GM19193 (cell line): ENCODE results near the gene DACT1.

Source experiments
- POLR2A ChIP-seq: IDR thresholded peaks from 4 replicates; pipeline ENCODE4 v1.6.1; 2011; ENCODE audit not compliant: insufficient read depth, insufficient read length; ENCODE audit errors: extremely low read depth

DACT1 gene

DNA sequence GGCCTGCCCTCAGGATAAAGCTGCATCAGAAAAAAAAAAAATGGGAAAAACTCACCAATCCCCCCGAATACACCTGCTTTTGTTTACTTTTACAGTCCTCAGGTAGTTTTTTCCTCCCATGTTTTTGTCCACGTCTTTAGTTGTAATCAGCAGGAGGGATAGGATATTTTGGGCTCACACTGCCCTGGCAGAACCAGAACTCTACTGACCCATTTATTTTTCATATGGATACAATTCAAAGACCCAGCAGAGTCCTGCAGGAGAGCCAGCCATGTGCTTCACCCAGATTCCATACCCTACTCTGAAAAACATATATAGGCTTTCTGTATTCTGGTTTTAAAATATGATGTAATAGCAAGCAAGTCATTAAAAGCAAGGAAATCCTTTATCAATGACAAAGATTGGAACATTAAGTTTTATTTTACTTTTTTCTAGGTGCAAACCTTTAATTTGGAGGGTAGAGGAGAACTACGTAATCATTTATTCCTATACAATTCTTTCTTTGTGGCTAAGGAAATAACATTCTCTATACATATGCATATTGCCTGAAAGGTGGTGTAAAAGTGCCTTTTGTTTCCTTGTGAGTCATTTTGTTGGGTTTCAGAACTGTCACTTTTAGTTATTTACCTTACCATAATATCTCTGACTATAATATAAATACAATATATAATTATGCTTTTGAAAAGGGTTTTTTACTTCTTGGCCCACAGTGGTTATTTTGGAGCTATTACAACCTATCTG lies 19.1 kb downstream of the DACT1 start:
- no peak for TF ChIP-seq POLR2A

DNA sequence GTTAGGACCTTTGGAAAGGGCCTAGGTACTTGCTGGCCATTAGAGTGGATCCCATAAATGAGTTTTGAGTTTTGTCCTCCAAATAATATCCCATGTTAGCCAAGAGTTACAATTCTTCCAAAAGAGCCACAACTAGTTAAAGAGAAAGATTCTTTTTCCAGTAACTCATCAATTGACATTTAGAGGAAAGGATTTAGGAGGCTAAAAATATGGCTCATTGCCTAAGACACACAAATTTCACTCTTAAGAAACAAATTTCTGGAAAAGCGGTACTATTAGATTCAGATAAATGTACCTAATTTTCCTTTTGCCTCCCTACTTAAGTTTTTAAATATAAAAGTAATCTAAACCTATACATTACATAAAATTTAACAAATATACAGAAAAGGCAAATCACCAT lies 21.3 kb downstream of the DACT1 start:
- no peak for TF ChIP-seq POLR2A

DNA sequence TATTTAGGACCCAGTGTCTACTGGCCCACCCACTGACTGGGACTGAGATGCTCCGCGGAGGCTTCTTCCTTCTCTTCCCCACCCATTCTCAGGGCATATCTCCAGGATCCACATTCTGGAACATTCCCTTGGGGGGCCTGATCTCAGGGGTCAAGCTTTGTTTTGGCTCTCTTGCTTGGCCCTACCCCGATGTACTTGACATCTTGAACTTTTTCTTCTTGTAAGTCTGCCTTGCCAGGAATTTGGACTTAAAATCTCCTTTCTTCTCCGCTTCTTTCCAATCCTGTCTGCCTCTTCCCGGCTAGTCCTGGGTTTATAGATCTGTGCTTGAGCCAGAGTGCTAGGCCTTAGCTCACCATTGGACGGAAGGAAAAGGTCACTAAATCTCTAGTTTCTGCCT lies 22.1 kb downstream of the DACT1 start:
- no peak for TF ChIP-seq POLR2A

DNA sequence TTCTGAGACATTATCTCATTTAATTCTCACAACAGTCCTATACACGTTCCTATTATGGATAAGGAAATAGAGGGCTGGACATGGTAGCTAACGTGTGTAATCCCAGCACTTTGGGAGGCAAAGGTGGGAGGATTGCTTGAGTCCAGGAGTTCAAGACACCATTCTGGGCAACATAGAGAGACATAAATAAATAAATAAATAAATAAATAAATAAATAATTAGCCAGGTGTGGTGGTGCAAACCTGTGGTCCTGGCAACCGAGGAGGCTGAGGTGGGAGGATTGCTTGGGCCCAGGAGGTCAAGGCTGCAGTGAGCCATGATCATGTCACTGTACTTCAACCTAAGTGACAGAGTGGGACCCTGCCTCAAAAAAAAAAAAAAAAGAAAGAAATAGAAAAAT lies 22.6 kb downstream of the DACT1 start:
- TF ChIP-seq POLR2A: no peak

DNA sequence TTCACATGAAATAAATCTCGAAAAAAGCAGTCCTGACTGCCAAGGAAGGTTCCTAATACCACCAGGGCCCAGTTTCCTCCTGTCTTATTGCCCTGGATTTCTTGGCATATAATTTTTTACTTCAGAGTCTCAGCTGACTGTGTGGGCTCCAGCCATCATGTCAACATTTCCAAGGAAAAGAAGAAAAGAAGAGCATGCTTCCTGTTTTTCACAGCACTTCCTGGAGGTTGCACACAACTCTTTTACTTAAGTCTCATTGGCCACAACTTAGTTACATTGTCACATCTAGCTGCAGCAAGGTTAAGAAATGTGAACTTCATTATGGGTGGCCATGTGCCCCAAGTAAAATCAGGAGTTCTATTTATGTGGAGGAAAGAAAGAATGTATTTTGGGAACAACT lies 24.3 kb downstream of the DACT1 start:
- TF ChIP-seq POLR2A: no peak

DNA sequence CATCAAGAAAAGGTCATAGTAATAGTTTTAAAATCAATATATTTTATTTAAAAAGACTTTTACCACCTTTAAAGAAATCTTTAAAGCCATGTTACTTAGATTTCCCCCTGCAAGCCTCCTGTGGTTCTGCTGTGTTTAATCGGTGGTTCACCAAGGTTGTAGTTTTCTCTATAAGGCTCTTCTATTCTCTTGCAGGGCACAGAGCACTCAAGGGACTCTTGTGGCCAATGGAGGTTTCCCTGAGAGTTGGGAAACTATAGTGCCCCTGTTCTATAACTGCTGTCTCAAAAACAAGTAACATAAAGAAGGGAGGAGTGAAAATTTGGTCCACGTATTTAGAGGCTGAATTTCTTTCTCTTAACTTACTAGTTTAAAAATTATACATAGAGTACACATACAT lies 25.0 kb downstream of the DACT1 start:
- TF ChIP-seq POLR2A: no peak

DNA sequence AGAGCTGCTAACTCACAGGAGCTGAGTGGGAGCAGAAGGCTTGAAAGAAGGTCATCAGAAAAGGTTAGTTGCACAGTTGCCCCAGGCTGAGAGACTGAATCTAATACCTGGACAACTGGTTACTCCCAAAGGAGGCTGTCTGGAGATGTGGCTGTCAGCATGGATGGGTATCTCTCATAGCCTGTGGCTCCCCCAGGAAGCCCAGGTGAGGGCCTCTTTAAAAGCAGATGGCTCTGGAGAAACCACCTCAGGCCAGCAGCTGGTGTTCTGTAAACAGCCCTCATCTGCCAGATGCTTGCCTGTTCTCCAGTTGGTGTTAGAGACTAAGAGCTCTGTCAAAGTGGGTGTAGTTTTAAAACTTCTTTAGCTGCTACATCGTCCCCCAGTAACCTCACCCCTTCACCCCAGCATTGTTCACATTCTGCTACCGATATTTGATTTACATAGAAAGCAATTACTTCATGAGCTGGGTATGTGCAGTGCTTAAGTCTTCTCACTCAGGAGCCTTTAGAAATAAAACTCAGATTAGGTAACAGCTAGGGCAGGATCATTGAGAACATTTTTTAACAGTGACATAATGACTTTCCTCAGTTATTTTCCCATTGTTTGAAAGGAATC lies 25.8 kb downstream of the DACT1 start:
- TF ChIP-seq POLR2A: no peak

DNA sequence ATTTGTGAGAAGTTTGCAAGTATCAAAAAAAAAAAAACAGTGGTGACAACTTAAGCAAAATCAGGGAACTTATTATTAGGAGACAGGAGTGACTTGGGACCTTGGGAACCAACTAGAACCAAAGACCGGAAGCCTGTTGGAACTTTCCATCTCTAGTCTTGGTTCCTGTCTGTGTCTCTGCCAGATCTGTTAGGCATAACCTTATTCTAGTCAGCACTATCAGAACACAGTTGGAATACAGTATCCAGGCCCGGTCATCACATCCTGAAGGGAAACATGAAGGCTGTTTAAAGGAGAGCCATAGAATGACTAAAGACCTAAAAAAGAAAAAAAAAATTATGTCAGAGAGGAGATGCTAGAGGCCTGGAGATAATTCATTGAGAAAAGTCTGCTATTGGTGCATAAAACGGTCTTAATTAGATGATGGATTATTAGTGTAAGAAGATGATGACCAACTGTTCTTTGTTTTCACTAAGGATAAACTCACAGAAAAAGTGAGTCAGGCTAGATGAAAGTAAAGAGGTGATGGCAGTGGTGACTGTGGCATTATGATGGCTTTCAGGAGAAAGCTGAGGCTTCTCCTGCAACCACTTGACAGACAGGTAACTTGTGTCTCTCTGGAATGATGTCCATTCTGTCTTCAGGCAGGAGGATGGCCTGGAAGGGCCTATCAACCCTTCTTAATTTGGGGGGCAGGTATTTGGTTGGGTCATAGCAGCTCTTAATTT lies 28.2 kb downstream of the DACT1 start:
- TF ChIP-seq POLR2A: no peak

DNA sequence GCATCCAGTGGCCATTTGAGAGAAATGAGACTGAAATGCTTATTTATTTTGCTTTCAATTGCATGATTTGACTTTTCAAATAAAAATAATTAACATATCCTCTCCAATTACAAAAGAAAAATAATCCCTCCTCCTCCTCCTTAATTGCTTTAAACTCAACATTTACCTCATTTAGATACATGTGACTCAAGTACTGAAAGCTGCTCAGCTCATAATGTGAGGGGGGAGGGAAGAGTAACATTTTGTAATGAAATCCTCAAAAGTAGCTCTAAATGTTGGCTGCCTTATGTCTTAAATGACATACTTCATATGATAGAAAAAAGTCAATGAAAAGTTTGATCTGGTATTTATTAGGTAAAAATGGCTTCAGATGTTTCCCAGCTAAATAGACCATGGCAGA lies 29.0 kb downstream of the DACT1 start:
- TF ChIP-seq POLR2A: no peak

DNA sequence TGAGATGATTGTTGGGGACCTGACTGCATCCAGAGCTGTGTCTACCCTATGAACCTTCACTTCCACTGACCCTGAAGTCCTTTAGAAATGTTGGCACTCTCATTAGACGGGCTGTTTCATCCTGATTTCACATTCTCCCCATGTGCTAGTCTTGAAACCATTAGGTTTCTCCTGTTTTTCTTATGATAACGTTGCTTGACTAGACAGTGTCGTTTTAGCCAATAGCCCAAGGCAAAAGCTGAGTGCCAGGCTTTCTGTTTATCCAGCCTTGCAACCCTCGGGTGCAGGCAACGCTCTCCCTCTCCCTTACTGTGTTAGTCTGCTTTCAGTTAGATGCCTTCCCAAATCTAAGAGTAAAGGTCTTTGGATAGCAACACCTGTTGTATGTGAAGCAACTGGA lies 30.1 kb downstream of the DACT1 start:
- no peak for TF ChIP-seq POLR2A

DNA sequence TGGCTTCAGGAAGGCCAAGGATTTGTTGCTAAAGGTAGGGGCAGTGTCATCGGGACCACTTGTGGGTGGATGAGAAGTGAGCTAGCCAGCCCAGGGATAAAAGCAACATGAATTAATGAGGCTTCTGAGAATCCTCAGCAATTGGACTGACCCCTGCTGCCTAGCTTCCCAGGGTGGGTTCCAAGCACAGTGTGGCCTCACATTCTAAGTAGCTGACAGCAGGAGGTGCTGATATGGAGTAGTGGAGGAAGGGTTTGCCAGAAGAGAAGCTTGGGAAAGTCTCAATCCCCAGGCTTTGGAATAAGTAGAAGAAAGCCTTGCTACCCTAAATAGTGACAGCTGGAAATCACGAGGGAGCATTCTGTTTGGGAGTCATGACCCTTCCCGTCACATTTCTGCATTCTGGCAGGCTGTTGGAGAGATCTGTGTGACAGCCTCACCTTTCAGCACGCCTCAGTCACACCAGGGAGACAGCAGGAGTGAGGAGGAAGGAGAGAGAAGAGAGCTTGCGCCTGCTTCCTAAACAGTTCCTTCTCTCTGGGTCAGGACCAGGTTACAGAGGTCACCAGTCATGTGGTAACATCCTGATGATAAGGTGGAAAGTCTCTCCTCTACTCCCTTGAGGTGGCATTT lies 31.2 kb downstream of the DACT1 start:
- TF ChIP-seq POLR2A: no peak

DNA sequence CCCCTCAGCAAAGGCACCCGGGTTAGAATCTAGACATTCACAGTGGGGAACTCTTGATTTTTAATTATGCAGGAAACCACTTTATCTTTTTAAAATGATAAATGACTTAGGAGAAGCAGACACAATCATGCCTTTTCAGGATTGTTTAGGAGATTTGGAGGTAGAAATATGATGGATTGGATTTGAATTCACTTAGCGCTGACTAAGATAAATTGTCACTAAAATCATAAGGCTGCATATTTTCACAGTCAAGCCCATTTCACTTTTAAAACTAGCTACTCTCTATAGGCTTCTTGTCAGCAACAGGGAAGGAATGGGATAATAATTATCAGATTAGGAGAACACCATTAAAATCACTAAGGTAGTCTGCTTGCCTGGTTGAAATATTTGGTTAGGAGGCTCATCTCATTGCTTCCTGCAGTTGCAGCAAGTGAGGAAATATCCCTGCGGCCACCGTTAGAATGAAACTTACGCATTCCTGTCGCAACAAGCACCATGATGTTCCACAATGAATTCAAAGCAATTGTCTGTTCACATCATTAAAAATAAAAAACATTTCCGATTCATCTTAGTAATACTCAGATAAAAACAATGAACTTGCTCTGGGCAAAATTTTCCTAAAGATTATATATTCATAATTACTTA lies 31.9 kb downstream of the DACT1 start:
- TF ChIP-seq POLR2A: no peak

DNA sequence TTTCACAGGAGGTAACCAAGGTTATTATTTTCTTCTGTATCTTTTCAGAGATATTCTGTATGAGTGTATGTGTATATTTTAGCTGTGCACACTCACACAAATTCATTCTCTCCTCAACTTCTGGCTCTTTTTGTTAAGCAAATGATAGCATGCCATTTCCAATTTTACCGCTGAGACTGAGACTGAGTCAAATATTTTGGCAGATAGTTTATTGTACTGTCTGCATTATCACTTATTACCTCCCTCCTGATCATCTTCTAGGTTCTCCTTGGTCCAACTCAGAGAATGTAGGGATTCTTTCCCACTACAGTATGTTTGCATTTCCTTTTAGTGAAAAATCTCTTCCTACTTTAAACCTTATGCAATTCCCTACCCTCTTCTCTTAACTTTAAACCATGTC lies 33.3 kb downstream of the DACT1 start:
- no peak for TF ChIP-seq POLR2A

DNA sequence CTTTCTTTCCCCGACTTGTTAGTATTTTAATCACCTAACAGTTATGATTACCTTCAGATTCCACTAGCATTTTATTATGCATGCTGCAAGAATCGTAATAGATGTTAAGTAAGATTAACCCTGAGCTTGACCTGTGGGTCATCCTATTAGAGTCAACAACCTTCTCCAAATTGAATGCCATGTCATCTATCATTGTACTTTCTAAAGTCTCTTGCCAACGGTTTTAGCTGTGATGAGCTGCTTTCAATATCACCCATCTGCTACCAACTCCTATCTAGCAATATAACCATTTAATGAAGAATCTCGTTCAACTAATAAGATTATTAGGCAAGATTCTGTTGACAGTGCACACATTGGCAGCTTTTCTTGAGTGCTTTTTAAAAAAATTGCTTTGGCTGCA lies 33.7 kb downstream of the DACT1 start:
- TF ChIP-seq POLR2A: no peak

DNA sequence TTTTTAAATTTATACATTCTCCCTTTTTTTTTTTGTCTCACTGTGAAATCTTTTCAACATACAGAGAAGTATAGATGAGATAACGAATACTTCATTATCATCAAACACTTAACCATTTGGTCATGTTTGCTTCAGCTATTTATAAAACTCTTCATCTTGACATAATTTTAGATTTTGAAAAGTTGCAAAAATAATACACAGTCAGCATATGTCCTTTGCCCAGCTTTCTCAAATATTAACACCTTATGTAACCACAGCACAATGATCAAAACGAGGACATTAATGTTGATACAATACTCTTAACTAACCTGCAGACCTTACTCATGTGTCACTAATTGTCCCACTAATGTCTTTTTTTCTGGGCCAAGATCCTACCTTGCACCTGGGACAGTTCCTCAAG lies 36.0 kb downstream of the DACT1 start:
- TF ChIP-seq POLR2A: no peak
